HG03196 (cell line): Measurements from ENCODE around the gene ARMC9.

Source experiments
- ATAC-seq: cut with Tn5 transposase; IDR thresholded peaks from one replicate; pipeline ENCODE4 v1.9.1; 2021; ENCODE audit not compliant: unreplicated experiment

The ARMC9 gene

GRCh38 chr2:231306791-231307393 is 108.5 kb downstream of the ARMC9 start:
- ATAC-seq: no peak

GRCh38 chr2:231308219-231308618 is 109.8 kb downstream of the ARMC9 start:
- ATAC-seq: no peak

GRCh38 chr2:231308631-231309428 is 110.4 kb downstream of the ARMC9 start:
- ATAC-seq: no peak

GRCh38 chr2:231312066-231312465 is 113.6 kb downstream of the ARMC9 start:
- no peak for ATAC-seq

- ATAC-seq: no peak
Observed at GRCh38 chr2:231315896-231316295, 117.5 kb downstream of the ARMC9 start.

- ATAC-seq: no peak
Observed at GRCh38 chr2:231317579-231317978, 119.1 kb downstream of the ARMC9 start.

GRCh38 chr2:231318436-231318835 is 120.0 kb downstream of the ARMC9 start:
- no peak for ATAC-seq

- no peak for ATAC-seq
Observed at GRCh38 chr2:231318954-231319353, 120.5 kb downstream of the ARMC9 start.

- ATAC-seq: no peak
Observed at GRCh38 chr2:231319867-231320266, 121.4 kb downstream of the ARMC9 start.

- no peak for ATAC-seq
Observed at GRCh38 chr2:231321021-231321420, 122.6 kb downstream of the ARMC9 start.

GRCh38 chr2:231321556-231322334 is 123.3 kb downstream of the ARMC9 start:
- ATAC-seq: no peak

- no peak for ATAC-seq
Observed at GRCh38 chr2:231323316-231323715, 124.9 kb downstream of the ARMC9 start.

- ATAC-seq: no peak
Observed at GRCh38 chr2:231325826-231326225, 127.4 kb downstream of the ARMC9 start.

GRCh38 chr2:231326404-231326803 is 128.0 kb downstream of the ARMC9 start:
- ATAC-seq: no peak

- ATAC-seq: no peak
Observed at GRCh38 chr2:231330311-231330710, 131.9 kb downstream of the ARMC9 start.

- no peak for ATAC-seq
Observed at GRCh38 chr2:231331533-231331932, 133.1 kb downstream of the ARMC9 start.

- ATAC-seq: no peak
Observed at GRCh38 chr2:231332388-231332787, 134.0 kb downstream of the ARMC9 start.

GRCh38 chr2:231332872-231333500 is 134.6 kb downstream of the ARMC9 start:
- no peak for ATAC-seq

GRCh38 chr2:231334179-231334930 is 135.9 kb downstream of the ARMC9 start:
- no peak for ATAC-seq

GRCh38 chr2:231334981-231335380 is 136.6 kb downstream of the ARMC9 start:
- ATAC-seq: no peak

- ATAC-seq: no peak
Observed at GRCh38 chr2:231335591-231335990, 137.2 kb downstream of the ARMC9 start.
